GM12878 (cell line): ENCODE measurements around the gene ISG20L2. TPM values are rescaled to one million over a fixed set of nuclear protein-coding genes. Genes with fewer than 3 reads are reported as not detected.

ENCODE experiments used
- CHD2 ChIP-seq: IDR thresholded peaks from 2 replicates; pipeline ENCODE4 v1.6.1; 2011; ENCODE audit warnings: low read depth, low read length, improper control_type of control experiment, borderline replicate concordance
- EZH2 ChIP-seq: IDR thresholded peaks from 2 replicates; pipeline ENCODE4 v1.6.1; 2012; ENCODE audit warnings: low read depth, mild to moderate bottlenecking, control low read depth, inconsistent platforms, low read length, borderline replicate concordance; ENCODE audit not compliant: control insufficient read depth
- FOS ChIP-seq: IDR thresholded peaks from 3 replicates; pipeline ENCODE4 v1.6.1; 2011; ENCODE audit warnings: borderline replicate concordance; ENCODE audit not compliant: insufficient read length; ENCODE audit errors: extremely low read depth
- GATAD2B ChIP-seq: fragments of 450-650 bp; conservative IDR thresholded peaks from 2 replicates; pipeline ENCODE4 v1.6.1; 2017; ENCODE audit warnings: low read depth, mild to moderate bottlenecking, moderate library complexity
- IKZF1 ChIP-seq: fragments of 450-650 bp; conservative IDR thresholded peaks from 2 replicates; pipeline ENCODE4 v1.6.1; 2017; ENCODE audit warnings: antibody characterized with exemption, mild to moderate bottlenecking
- JUND ChIP-seq: IDR thresholded peaks from 2 replicates; pipeline ENCODE4 v1.6.1; 2012; ENCODE audit warnings: low read depth, mild to moderate bottlenecking, low read length, improper control_type of control experiment, moderate library complexity
- KDM1A ChIP-seq: fragments of 200-600 bp; sonication (generic); IDR thresholded peaks from 2 replicates; pipeline ENCODE4 v1.6.1; 2016; ENCODE audit warnings: borderline replicate concordance
- MTA3 ChIP-seq: IDR thresholded peaks from 2 replicates; pipeline ENCODE4 v1.6.1; 2012; ENCODE audit warnings: low read length, inconsistent platforms, borderline replicate concordance
- MXI1 ChIP-seq: fragments of 150-350 bp; IDR thresholded peaks from 2 replicates; pipeline ENCODE4 v1.6.1; 2011; ENCODE audit warnings: low read depth, mild to moderate bottlenecking, inconsistent platforms, low read length, improper control_type of control experiment
- NR2C1 ChIP-seq: fragments of 450-650 bp; IDR thresholded peaks from 2 replicates; pipeline ENCODE4 v1.6.1; 2017; ENCODE audit warnings: antibody characterized with exemption, mild to moderate bottlenecking, moderate library complexity
- POLR2AphosphoS5 ChIP-seq: IDR thresholded peaks from 2 replicates; pipeline ENCODE4 v1.6.1; 2011; ENCODE audit warnings: mild to moderate bottlenecking, low read length, inconsistent platforms
- RFX5 ChIP-seq: IDR thresholded peaks from 2 replicates; pipeline ENCODE4 v1.6.1; 2011; ENCODE audit warnings: low read depth, low read length, improper control_type of control experiment
- SMAD1 ChIP-seq: fragments of 450-650 bp; IDR thresholded peaks from 2 replicates; pipeline ENCODE4 v1.6.1; 2018; ENCODE audit warnings: mild to moderate bottlenecking, low read depth; ENCODE audit not compliant: partially characterized antibody
- SMAD5 ChIP-seq: IDR thresholded peaks from 2 replicates; pipeline ENCODE4 v1.6.1; 2016; ENCODE audit warnings: antibody characterized with exemption, low read depth
- SPI1 ChIP-seq: IDR thresholded peaks from 2 replicates; pipeline ENCODE4 v1.6.1; 2011; ENCODE audit warnings: low read depth, mild to moderate bottlenecking, low read length, moderate library complexity, borderline replicate concordance; ENCODE audit not compliant: insufficient read depth
- SUPT20H ChIP-seq: IDR thresholded peaks from 2 replicates; pipeline ENCODE4 v1.6.1; 2011; ENCODE audit warnings: low read depth, mild to moderate bottlenecking, low read length, moderate library complexity, borderline replicate concordance; ENCODE audit not compliant: control insufficient read depth
- TARDBP ChIP-seq: IDR thresholded peaks from 2 replicates; pipeline ENCODE4 v1.6.1; 2016; ENCODE audit warnings: borderline replicate concordance
- TCF3 ChIP-seq: IDR thresholded peaks from 2 replicates; pipeline ENCODE4 v1.6.1; 2012; ENCODE audit warnings: low read depth, mild to moderate bottlenecking, low read length, borderline replicate concordance; ENCODE audit not compliant: insufficient read depth
- polyA plus RNA-seq, 11 experiments: library from polyadenylated mRNA; depleted of rRNA in 4 of 11; unstranded in 6 of 11; stranded (reverse) in 5 of 11; fragments of >200 nt; fragmentation: Nextera tagmentation in 4 of 11; fragmentation: Illumina TruSeq in 1 of 11; extraction: Ambion mirVana in 4 of 11; extraction: Trizol in 1 of 11; gene quantifications; 1 replicate in 1 of 11; 2 replicates in 10 of 11; pipeline versions ENCODE4 v1.2.1 to v1.2.3, GENCODE V29; 2011 to 2016; ENCODE audit warnings: inconsistent platforms in 2 of 11, missing spikeins in 2 of 11, low read depth in 1 of 11
- total RNA-seq, 4 experiments: library from RNA; depleted of rRNA in 3 of 4; stranded (reverse); fragments of >200 nt in 3 of 4; fragmentation: Illumina TruSeq in 1 of 4; extraction: Trizol in 1 of 4; gene quantifications; 2 replicates each; pipeline versions ENCODE4 v1.2.1 to v1.2.3, GENCODE V29; 2013 to 2021
- TF ChIP-seq, protein P1 (sequence below): fragments of 450-650 bp; IDR thresholded peaks from 2 replicates; pipeline ENCODE4 v1.6.1; 2017; ENCODE audit warnings: mild to moderate bottlenecking, moderate library complexity
- TF ChIP-seq, protein P2 (sequence below): IDR thresholded peaks from 2 replicates; pipeline ENCODE4 v1.6.1; 2012; ENCODE audit warnings: low read depth, low read length, improper control_type of control experiment
- TF ChIP-seq, protein P3 (sequence below): IDR thresholded peaks from 2 replicates; pipeline ENCODE4 v1.6.1; 2011; ENCODE audit warnings: borderline replicate concordance, low read depth, mild to moderate bottlenecking, moderate library complexity, mixed read lengths, low read length; ENCODE audit not compliant: insufficient read depth; ENCODE audit errors: extremely low read length
- TF ChIP-seq, protein P4 (sequence below): fragments of 450-650 bp; IDR thresholded peaks from 2 replicates; pipeline ENCODE4 v1.6.1; 2017; ENCODE audit warnings: mild to moderate bottlenecking

The ISG20L2 gene
- total and polyA plus RNA-seq, 10 of the 15 experiments (the other 5 are each of a cell fraction or from before 2014, with no cell fraction given), result 16.4 to 111 (median 48.0) TPM

DNA sequence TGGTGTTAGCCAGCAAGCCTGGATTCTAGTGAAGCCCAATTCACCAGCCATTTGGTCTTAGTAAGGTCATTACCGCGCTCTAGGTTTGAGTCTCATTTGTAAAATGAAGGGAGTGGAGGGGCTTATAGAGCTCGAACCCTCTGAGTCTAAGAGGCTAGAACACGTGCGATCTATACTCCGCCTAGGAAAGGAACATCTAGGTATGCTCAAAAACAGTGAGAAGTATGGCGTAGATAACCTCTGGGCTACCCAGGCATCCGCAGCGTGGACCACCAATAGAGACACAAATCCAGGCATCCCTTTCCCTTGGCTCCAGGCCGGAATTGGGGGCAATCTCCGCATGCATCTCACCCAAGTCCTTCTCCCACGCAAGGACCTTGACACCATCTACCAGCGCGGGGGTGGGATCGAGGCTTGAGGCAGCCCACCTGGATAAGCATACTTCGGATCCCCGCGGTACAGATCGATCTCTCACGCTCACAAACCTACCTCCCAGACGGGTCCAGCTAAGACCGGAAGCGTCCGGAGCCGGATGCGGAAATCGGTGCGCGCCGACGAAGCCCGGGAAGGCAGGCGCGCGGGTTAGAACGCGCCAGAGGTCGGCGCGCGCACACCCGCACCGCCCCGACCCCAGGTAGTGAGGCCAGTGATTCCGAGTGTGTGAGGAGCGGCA, 504 bp downstream of the ISG20L2 start, which contains the start of gene METTL25B (continued):
- TF ChIP-seq KDM1A (no peak), SUPT20H (no peak), SMAD1 (no peak), EZH2 (no peak), IKZF1 (no peak), FOS (no peak), TCF3 (no peak), JUND (no peak), TARDBP (0 out of 2 replicates have a peak, but pooled peaks have one; percentile 18), SPI1 (no peak; the same call in 1 of the 2 replicates), GATAD2B (no peak), POLR2AphosphoS5 (peak; percentile 84; the same call in 1 of the 2 replicates), RFX5 (no peak), CHD2 (no peak), MTA3 (no peak), NR2C1 (peak; percentile 52), MXI1 (0 out of 2 replicates have a peak, but pooled peaks have one; percentile 7), SMAD5 (peak; percentile 93)
- TF ChIP-seq, protein P1, sequence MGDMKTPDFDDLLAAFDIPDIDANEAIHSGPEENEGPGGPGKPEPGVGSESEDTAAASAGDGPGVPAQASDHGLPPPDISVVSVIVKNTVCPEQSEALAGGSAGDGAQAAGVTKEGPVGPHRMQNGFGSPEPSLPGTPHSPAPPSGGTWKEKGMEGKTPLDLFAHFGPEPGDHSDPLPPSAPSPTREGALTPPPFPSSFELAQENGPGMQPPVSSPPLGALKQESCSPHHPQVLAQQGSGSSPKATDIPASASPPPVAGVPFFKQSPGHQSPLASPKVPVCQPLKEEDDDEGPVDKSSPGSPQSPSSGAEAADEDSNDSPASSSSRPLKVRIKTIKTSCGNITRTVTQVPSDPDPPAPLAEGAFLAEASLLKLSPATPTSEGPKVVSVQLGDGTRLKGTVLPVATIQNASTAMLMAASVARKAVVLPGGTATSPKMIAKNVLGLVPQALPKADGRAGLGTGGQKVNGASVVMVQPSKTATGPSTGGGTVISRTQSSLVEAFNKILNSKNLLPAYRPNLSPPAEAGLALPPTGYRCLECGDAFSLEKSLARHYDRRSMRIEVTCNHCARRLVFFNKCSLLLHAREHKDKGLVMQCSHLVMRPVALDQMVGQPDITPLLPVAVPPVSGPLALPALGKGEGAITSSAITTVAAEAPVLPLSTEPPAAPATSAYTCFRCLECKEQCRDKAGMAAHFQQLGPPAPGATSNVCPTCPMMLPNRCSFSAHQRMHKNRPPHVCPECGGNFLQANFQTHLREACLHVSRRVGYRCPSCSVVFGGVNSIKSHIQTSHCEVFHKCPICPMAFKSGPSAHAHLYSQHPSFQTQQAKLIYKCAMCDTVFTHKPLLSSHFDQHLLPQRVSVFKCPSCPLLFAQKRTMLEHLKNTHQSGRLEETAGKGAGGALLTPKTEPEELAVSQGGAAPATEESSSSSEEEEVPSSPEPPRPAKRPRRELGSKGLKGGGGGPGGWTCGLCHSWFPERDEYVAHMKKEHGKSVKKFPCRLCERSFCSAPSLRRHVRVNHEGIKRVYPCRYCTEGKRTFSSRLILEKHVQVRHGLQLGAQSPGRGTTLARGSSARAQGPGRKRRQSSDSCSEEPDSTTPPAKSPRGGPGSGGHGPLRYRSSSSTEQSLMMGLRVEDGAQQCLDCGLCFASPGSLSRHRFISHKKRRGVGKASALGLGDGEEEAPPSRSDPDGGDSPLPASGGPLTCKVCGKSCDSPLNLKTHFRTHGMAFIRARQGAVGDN, result no peak
- TF ChIP-seq, protein P2, sequence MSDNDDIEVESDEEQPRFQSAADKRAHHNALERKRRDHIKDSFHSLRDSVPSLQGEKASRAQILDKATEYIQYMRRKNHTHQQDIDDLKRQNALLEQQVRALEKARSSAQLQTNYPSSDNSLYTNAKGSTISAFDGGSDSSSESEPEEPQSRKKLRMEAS, result no peak
- TF ChIP-seq, protein P3, sequence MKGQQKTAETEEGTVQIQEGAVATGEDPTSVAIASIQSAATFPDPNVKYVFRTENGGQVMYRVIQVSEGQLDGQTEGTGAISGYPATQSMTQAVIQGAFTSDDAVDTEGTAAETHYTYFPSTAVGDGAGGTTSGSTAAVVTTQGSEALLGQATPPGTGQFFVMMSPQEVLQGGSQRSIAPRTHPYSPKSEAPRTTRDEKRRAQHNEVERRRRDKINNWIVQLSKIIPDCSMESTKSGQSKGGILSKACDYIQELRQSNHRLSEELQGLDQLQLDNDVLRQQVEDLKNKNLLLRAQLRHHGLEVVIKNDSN, result no peak
- TF ChIP-seq, protein P4, sequence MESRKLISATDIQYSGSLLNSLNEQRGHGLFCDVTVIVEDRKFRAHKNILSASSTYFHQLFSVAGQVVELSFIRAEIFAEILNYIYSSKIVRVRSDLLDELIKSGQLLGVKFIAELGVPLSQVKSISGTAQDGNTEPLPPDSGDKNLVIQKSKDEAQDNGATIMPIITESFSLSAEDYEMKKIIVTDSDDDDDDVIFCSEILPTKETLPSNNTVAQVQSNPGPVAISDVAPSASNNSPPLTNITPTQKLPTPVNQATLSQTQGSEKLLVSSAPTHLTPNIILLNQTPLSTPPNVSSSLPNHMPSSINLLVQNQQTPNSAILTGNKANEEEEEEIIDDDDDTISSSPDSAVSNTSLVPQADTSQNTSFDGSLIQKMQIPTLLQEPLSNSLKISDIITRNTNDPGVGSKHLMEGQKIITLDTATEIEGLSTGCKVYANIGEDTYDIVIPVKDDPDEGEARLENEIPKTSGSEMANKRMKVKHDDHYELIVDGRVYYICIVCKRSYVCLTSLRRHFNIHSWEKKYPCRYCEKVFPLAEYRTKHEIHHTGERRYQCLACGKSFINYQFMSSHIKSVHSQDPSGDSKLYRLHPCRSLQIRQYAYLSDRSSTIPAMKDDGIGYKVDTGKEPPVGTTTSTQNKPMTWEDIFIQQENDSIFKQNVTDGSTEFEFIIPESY, result no peak
